GM23248 (cell line): Measurements from ENCODE around the gene OR8D2. TPM values are rescaled to one million over a fixed set of nuclear protein-coding genes. Genes with fewer than 3 reads are reported as not detected.
A peak's percentile ranks its signal among the peaks of the same experiment; 100 is the strongest.
"Not testable (repeated sequence)": the region's sequence is repeated elsewhere in the genome, so short reads cannot be mapped to it uniquely, and the experiment has no call there.

Experiments
- DNase-seq: peaks from one replicate; pipeline ENCODE4 v3.0.0-alpha.2; 2015
- H2AFZ ChIP-seq: fragments of 200-600 bp; sonication (generic); 2 replicates; pipeline ENCODE4 v1.6.1; 2016; ENCODE audit warnings: antibody characterized with exemption
- H3F3A ChIP-seq: fragments of 200-600 bp; sonication (generic); 2 replicates; pipeline ENCODE4 v1.6.1; 2016; ENCODE audit warnings: mild to moderate bottlenecking, antibody characterized with exemption, mixed run types; ENCODE audit not compliant: insufficient read depth
- H3K27ac ChIP-seq: fragments of 200-600 bp; sonication (generic); 2 replicates; pipeline ENCODE4 v1.5.1; 2016; ENCODE audit warnings: mild to moderate bottlenecking
- H3K27me3 ChIP-seq: fragments of 200-600 bp; sonication (generic); replicated peaks from 2 replicates; pipeline ENCODE4 v1.6.1; 2016; ENCODE audit warnings: mild to moderate bottlenecking; ENCODE audit not compliant: insufficient read depth
- H3K36me3 ChIP-seq: fragments of 200-600 bp; sonication (generic); 2 replicates; pipeline ENCODE4 v1.6.1; 2016; ENCODE audit warnings: low read depth, mild to moderate bottlenecking
- H3K4me1 ChIP-seq: fragments of 200-600 bp; sonication (generic); 2 replicates; pipeline ENCODE4 v1.6.1; 2016; ENCODE audit warnings: mild to moderate bottlenecking; ENCODE audit not compliant: insufficient read depth
- H3K4me2 ChIP-seq: fragments of 200-600 bp; sonication (generic); one replicate; pipeline ENCODE4 v1.6.1; 2016; ENCODE audit warnings: mild to moderate bottlenecking; ENCODE audit not compliant: unreplicated experiment
- H3K4me3 ChIP-seq: fragments of 200-600 bp; sonication (generic); 2 replicates; pipeline ENCODE4 v1.5.1; 2016; ENCODE audit warnings: mild to moderate bottlenecking
- H3K79me2 ChIP-seq: fragments of 200-600 bp; sonication (generic); 2 replicates; pipeline ENCODE4 v1.6.1; 2016; ENCODE audit warnings: mild to moderate bottlenecking; ENCODE audit not compliant: insufficient read depth
- H3K9ac ChIP-seq: fragments of 200-600 bp; sonication (generic); 2 replicates; pipeline ENCODE4 v1.6.1; 2016; ENCODE audit warnings: mild to moderate bottlenecking
- H3K9me2 ChIP-seq: fragments of 200-600 bp; sonication (generic); 2 replicates; pipeline ENCODE4 v1.6.1; 2016; ENCODE audit warnings: mixed run types, mild to moderate bottlenecking, moderate library complexity; ENCODE audit not compliant: insufficient read depth
- H3K9me3 ChIP-seq: fragments of 200-600 bp; sonication (generic); one replicate; pipeline ENCODE4 v1.6.1; 2017; ENCODE audit warnings: low read depth
- H4K20me1 ChIP-seq: fragments of 200-600 bp; sonication (generic); 2 replicates; pipeline ENCODE4 v1.6.0; 2016; ENCODE audit not compliant: insufficient read depth
- EZH2 ChIP-seq: fragments of 200-600 bp; sonication (generic); IDR thresholded peaks from 2 replicates; pipeline ENCODE4 v1.6.1; 2018; ENCODE audit warnings: antibody characterized with exemption, mild to moderate bottlenecking; ENCODE audit not compliant: insufficient read depth, poor library complexity, severe bottlenecking
- EZH2phosphoT487 ChIP-seq: fragments of 200-600 bp; sonication (generic); IDR thresholded peaks from 2 replicates; pipeline ENCODE4 v1.6.1; 2018; ENCODE audit warnings: antibody characterized with exemption, moderate library complexity, mild to moderate bottlenecking, low read depth; ENCODE audit not compliant: insufficient read depth
- WGBS, 2 experiments: methylation state at CpG; one replicate each; pipeline ENCODE4 v1.1.6; 2015 to 2017; ENCODE audit warnings: low lambda C conversion rate in 2 of 2, low coverage in 1 of 2; ENCODE audit errors: missing lambda C conversion rate in 2 of 2; 5-methylcytosine and 5-hydroxymethylcytosine counted together
- in situ Hi-C: fragments of 300-500 bp; cut with MboI; formaldehyde crosslinking; loops from 2 replicates; pipeline ENCODE4 v1.15.0; 2020
- polyA plus RNA-seq: library from polyadenylated mRNA; unstranded; fragments of >200 nt; fragmentation: Nextera tagmentation; extraction: Ambion mirVana; gene quantifications from 2 replicates; pipeline ENCODE4 v1.2.1, GENCODE V29; 2016
- total RNA-seq: library from RNA; depleted of rRNA; stranded (reverse); fragments of >200 nt; shearing (Covaris generic); gene quantifications from 2 replicates; pipeline ENCODE4 v1.2.3, GENCODE V29; 2014

The OR8D2 gene
- total and polyA plus RNA-seq, 2 experiments from 2014 or later: not detected

DNA sequence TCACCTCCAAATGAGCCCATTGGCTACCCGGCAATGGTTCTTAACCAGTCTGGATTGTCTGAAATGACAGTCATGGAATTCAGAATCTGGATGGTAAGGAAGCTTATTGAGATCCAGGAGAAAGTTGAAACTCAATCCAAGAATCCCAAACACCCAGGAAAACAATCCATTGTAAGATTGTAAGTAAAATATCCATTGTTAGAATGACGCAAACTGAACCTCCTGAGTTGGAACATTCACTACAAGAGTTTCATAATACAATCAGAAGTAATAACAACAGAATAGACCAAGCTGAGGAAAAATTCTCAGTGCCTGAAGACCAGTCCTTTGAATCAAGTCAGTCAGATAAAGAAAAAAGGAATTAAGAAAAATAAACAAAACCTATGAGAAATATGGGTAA, 41.7 kb downstream of the OR8D2 start:
- WGBS, 2 experiments: 34 to 41% methylated on average over 2 of the region's 2 CpGs
- in situ Hi-C loops: no loop called here
- no peak for TF ChIP-seq EZH2phosphoT487
- no peak for TF ChIP-seq EZH2
- no peak overlapping the region for H3K27ac ChIP-seq
- H2AFZ ChIP-seq: no peak overlapping the region
- H3K4me3 ChIP-seq: no peak overlapping the region
- H3K27me3 ChIP-seq: peaks cover 17% of the 10 kb centered on the region
- H3K9me2 ChIP-seq: no peaks in the 10 kb centered on the region
- no peaks in the 10 kb centered on the region for H3K9me3 ChIP-seq
- H3K9ac ChIP-seq: no peak overlapping the region
- H3K4me1 ChIP-seq: no peaks in the 10 kb centered on the region
- no peaks in the 10 kb centered on the region for H3K79me2 ChIP-seq
- no peaks in the 10 kb centered on the region for H3F3A ChIP-seq
- H4K20me1 ChIP-seq: no peaks in the 10 kb centered on the region
- no peak overlapping the region for H3K4me2 ChIP-seq
- no peak for DNase-seq
- H3K36me3 ChIP-seq: no peaks in the 10 kb centered on the region

DNA sequence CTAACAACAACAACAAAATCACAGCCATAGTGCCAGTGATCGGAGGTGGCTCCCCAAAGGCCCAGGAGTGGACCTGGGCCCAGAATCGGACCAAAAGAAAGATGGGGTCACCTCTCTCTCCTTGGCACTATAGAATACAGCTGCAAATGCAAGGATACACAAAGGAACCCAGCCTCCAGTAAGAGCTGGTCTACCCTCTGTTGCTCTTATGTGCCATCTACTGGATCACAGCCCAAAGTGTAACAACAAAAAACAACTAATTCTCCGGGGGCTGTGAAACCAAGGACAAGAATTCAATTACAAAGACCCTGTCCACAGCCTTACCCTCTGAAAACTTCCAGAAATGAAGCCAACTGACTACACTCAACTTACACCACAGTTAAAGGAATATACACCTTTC, 42.2 kb downstream of the OR8D2 start:
- 39 to 43% methylated on average over 3 of the region's 3 CpGs for WGBS, 2 experiments
- Histone ChIP-seq H3K36me3 (no peaks in the 10 kb centered on the region), H3K79me2 (no peaks in the 10 kb centered on the region), H2AFZ (no peak overlapping the region), H3K9me2 (no peaks in the 10 kb centered on the region), H3K9me3 (no peaks in the 10 kb centered on the region), H3K4me3 (no peak overlapping the region), H3K4me1 (no peaks in the 10 kb centered on the region), H3K9ac (no peak overlapping the region), H3K4me2 (no peak overlapping the region), H3K27me3 (peaks cover 19% of the 10 kb centered on the region), H4K20me1 (no peaks in the 10 kb centered on the region), H3K27ac (no peak overlapping the region), H3F3A (no peaks in the 10 kb centered on the region)
- TF ChIP-seq EZH2phosphoT487 (no peak), EZH2 (no peak)
- in situ Hi-C loops: no loop called here
- no peak for DNase-seq

DNA sequence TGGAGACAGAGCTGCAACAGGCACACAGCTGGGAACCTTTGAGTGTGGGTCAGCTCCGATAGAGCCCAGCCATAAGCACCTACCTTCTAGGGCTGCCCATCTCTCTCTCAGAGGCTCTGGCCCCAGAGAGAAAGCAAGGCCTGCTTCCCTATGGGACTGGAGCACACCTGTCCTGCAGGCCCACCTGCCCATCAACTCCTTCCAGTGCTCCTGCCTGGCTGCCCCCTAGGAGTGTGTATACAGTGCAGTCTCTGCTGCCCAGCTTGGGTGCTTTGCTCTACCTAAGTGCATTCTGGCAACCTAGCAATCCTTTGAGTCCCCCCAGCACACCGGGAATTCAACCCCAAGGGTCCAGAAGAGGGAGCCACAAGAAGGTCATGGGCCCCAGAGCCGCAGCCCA, 42.8 kb downstream of the OR8D2 start:
- Histone ChIP-seq H3K9me3 (no peaks in the 10 kb centered on the region), H3K36me3 (no peaks in the 10 kb centered on the region), H3K27ac (no peak overlapping the region), H4K20me1 (no peaks in the 10 kb centered on the region), H3K4me3 (no peak overlapping the region), H3K9me2 (no peaks in the 10 kb centered on the region), H3K79me2 (no peaks in the 10 kb centered on the region), H3F3A (no peaks in the 10 kb centered on the region), H3K4me2 (no peak overlapping the region), H2AFZ (no peak overlapping the region), H3K4me1 (no peaks in the 10 kb centered on the region), H3K27me3 (peaks cover 16% of the 10 kb centered on the region), H3K9ac (no peak overlapping the region)
- WGBS, 2 experiments: 72 to 86% methylated on average over 3 of the region's 3 CpGs
- in situ Hi-C loops: no loop called here
- no peak for DNase-seq
- TF ChIP-seq EZH2 (no peak), EZH2phosphoT487 (no peak)

DNA sequence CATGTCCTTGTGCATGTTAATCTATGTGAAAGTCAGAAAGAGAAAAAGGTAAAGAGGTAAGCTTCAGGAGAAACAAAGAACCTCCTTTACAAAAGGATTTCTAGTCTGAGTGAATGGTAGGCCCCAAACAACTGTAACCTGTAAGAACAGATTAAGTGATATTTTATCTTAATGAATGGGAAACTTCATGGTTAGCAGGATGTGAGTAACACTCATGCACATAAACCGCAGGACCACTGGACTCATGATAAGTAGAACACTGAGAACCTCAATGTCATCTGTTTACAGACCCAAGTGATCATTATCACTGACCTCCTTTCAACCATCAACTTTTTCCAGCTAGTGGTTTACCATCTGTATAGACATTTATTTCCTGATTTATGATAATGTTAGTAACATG, 43.9 kb downstream of the OR8D2 start:
- Histone ChIP-seq H3K9me3 (no peaks in the 10 kb centered on the region), H3K9ac (no peak overlapping the region), H3F3A (no peaks in the 10 kb centered on the region), H3K9me2 (no peaks in the 10 kb centered on the region), H2AFZ (no peak overlapping the region), H3K27ac (no peak overlapping the region), H3K79me2 (no peaks in the 10 kb centered on the region), H3K27me3 (peaks cover 14% of the 10 kb centered on the region), H3K36me3 (no peaks in the 10 kb centered on the region), H3K4me3 (no peak overlapping the region), H3K4me2 (no peak overlapping the region), H4K20me1 (no peaks in the 10 kb centered on the region), H3K4me1 (no peaks in the 10 kb centered on the region)
- TF ChIP-seq EZH2 (no peak), EZH2phosphoT487 (no peak)
- in situ Hi-C loops: no loop called here
- DNase-seq: peak; percentile 7
- 20 to 39% methylated on average over 1 of the region's 1 CpG for WGBS, 2 experiments

DNA sequence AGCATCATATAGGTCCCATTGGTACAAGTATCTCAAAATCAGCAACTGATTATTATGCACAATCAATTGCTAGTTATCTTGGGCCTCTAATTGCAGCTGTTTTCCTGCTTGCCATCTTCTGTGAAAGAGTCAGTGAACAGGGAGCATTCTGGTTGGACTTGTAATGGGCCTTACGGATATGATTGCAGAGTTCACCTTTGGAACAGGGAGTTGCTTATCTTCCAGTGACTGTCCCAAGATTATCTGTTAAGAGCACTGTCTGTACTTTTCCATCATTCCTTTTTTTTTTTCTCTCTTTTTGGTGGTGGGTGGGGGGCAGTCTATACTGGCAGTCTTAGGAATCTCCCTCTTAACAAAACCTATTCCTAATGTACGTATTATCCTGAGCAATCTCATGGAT, 46.0 kb downstream of the OR8D2 start:
- TF ChIP-seq EZH2 (no peak), EZH2phosphoT487 (no peak)
- Histone ChIP-seq H3K27ac (no peak overlapping the region), H3K4me3 (no peak overlapping the region), H3K27me3 (peaks cover 12% of the 10 kb centered on the region), H3F3A (no peaks in the 10 kb centered on the region), H4K20me1 (no peaks in the 10 kb centered on the region), H2AFZ (no peak overlapping the region), H3K4me1 (no peaks in the 10 kb centered on the region), H3K9me2 (no peaks in the 10 kb centered on the region), H3K9me3 (no peaks in the 10 kb centered on the region), H3K9ac (no peak overlapping the region), H3K79me2 (no peaks in the 10 kb centered on the region), H3K36me3 (no peaks in the 10 kb centered on the region), H3K4me2 (no peak overlapping the region)
- 71 to 76% methylated on average over 2 of the region's 2 CpGs for WGBS, 2 experiments
- in situ Hi-C loops: no loop called here
- DNase-seq: no peak

DNA sequence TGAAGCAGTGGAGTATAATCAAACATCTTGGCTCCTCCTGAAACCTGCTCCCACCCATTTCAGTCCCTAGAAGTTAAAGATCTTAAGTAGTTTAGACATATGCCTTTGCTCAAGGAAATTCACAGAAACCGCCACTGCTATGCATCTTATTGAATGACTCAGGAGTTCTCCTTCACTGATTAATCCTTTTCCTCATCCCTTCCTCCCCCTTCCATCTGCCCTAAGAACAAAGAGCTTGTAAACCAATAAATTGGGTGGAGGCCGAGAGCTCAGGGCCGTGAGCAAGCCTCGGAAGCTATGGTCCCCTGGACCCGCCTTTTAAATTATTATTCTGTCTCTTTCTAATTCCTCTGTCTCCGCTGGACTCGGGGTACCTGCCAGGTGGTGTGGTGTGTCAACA, 49.1 kb downstream of the OR8D2 start:
- H3K27ac ChIP-seq, H3K4me1 ChIP-seq, H3K9me3 ChIP-seq, H3K9ac ChIP-seq, H2AFZ ChIP-seq, H3K4me3 ChIP-seq, DNase-seq, H3K4me2 ChIP-seq, H3K9me2 ChIP-seq, H3K79me2 ChIP-seq, in situ Hi-C loops, H3K36me3 ChIP-seq, H3F3A ChIP-seq, H4K20me1 ChIP-seq: not testable (repeated sequence)
- H3K27me3 ChIP-seq: peaks cover 12% of the 10 kb centered on the region; the same call in 1 of the 2 replicates
- 42 to 46% methylated on average over 7 of the region's 7 CpGs for WGBS, 2 experiments
